ENCODE measurements around the gene EFHD1.
"Not testable (repeated sequence)": the region's sequence is repeated elsewhere in the genome, so short reads cannot be mapped to it uniquely, and the experiment has no call there.

Gene EFHD1

GRCh38 chr2:232655392-232655791 is 22.0 kb downstream of the EFHD1 start:
- DNase-seq, result no peak

- peak; percentile 25 for DNase-seq
Measured at GRCh38 chr2:232658217-232658785, 24.9 kb downstream of the EFHD1 start.

GRCh38 chr2:232659359-232659758 is 26.0 kb downstream of the EFHD1 start:
- DNase-seq, result no peak

- no peak for DNase-seq
Measured at GRCh38 chr2:232662486-232663260, 29.3 kb downstream of the EFHD1 start.

GRCh38 chr2:232666051-232666805 is 32.8 kb downstream of the EFHD1 start:
- DNase-seq, result no peak

GRCh38 chr2:232667989-232668583 is 34.7 kb downstream of the EFHD1 start:
- no peak for DNase-seq

- peak; percentile 25 for DNase-seq
Measured at GRCh38 chr2:232668805-232669444, 35.5 kb downstream of the EFHD1 start.

- DNase-seq, result no peak
Measured at GRCh38 chr2:232672588-232672987, 39.2 kb downstream of the EFHD1 start.

- DNase-seq, result no peak
Measured at GRCh38 chr2:232674491-232674890, 41.1 kb downstream of the EFHD1 start.

GRCh38 chr2:232675381-232675780 is 42.0 kb downstream of the EFHD1 start:
- no peak for DNase-seq

- no peak for DNase-seq
Measured at GRCh38 chr2:232680006-232680405, 46.6 kb downstream of the EFHD1 start.

GRCh38 chr2:232681527-232681926 is 48.1 kb downstream of the EFHD1 start:
- no peak for DNase-seq

GRCh38 chr2:232683368-232683767 is 50.0 kb downstream of the EFHD1 start:
- no peak for DNase-seq

GRCh38 chr2:232685391-232685790 is 52.0 kb downstream of the EFHD1 start:
- not testable (repeated sequence) for DNase-seq

- no peak for DNase-seq
Measured at GRCh38 chr2:232687382-232688160, 54.2 kb downstream of the EFHD1 start.

GRCh38 chr2:232688201-232688600 is 54.8 kb downstream of the EFHD1 start:
- no peak for DNase-seq

GRCh38 chr2:232689152-232689910 is 55.9 kb downstream of the EFHD1 start:
- peak; percentile 28 for DNase-seq

GRCh38 chr2:232691117-232691516 is 57.7 kb downstream of the EFHD1 start:
- not testable (repeated sequence) for DNase-seq

GRCh38 chr2:232693344-232693743 is 59.9 kb downstream of the EFHD1 start:
- DNase-seq, result no peak

GRCh38 chr2:232696609-232697058 is 63.2 kb downstream of the EFHD1 start:
- peak; percentile 54 for DNase-seq
